HCT116 (cell line): Measurements from ENCODE around the gene TICAM2. TPM values are rescaled to one million over a fixed set of nuclear protein-coding genes. Genes with fewer than 3 reads are reported as not detected.

Experiments
- ATAC-seq: fragments of 200-7000 bp; cut with Tn5 transposase; 2 replicates; pipeline ENCODE4 v1.9.1; 2020; ENCODE audit warnings: mild to moderate bottlenecking, moderate library complexity
- BruUV-seq: library from RNA; stranded (reverse); fragments of 400-500 nt; replicated peaks from 2 replicates; lab custom pipeline; 2021; lab: Mats Ljungman, UMichigan
- CTCF ChIA-PET: fragments of 300-600 bp; sonication (Branson Sonifier 250); formaldehyde crosslinking; loops from one replicate; lab custom pipeline; 2021; ENCODE audit warnings: antibody characterized with exemption; lab: Charles Lee
- POLR2A ChIA-PET: fragments of 300-600, 350-600 bp; sonication (Branson Sonifier 250); formaldehyde crosslinking; loops from one replicate; lab custom pipeline; 2021; ENCODE audit warnings: antibody characterized with exemption; lab: Charles Lee
- RAD21 ChIA-PET, 2 experiments: fragments of 300-600 bp; sonication (Branson Sonifier 250); formaldehyde crosslinking; loops; one replicate each; lab custom pipeline; 2023; ENCODE audit warnings: low total read pairs in 2 of 2; ENCODE audit not compliant: uncharacterized antibody in 2 of 2, unreplicated experiment in 2 of 2, low non-redundant PET in 1 of 2; lab: Charles Lee
- DNase-seq: peaks from one replicate; pipeline ENCODE4 v3.0.0-alpha.2; 2010; ENCODE audit warnings: low read depth, low spot score
- H2AFZ ChIP-seq: fragments of 200-600 bp; shearing (Covaris generic), sonication (generic); 2 replicates; pipeline ENCODE4 v1.6.1; 2017; ENCODE audit warnings: low read depth, mixed run types, mixed read lengths, antibody characterized with exemption, low read length; ENCODE audit not compliant: poor library complexity, severe bottlenecking
- H3K27ac ChIP-seq: 2 replicates; pipeline ENCODE4 v1.5.1; 2012; ENCODE audit warnings: low read depth, low read length
- H3K27me3 ChIP-seq: fragments of 200-600 bp; sonication (generic); 2 replicates; pipeline ENCODE4 v1.6.1; 2016; ENCODE audit warnings: mixed run types, low read length, mixed read lengths; ENCODE audit not compliant: insufficient read depth
- H3K36me3 ChIP-seq, 2 experiments: fragments of 200-500 bp in 1 of 2; fragments of 200-600 bp in 1 of 2; sonication (Bioruptor generic) in 1 of 2; sonication (generic) in 1 of 2; 2 replicates each; pipeline versions ENCODE4 v1.5.1 to v1.6.1; 2014 to 2016; ENCODE audit warnings: low read length in 2 of 2, inconsistent platforms in 1 of 2, mixed read lengths in 1 of 2, mixed run types in 1 of 2; ENCODE audit not compliant: insufficient read depth in 2 of 2, control insufficient read depth in 1 of 2
- H3K4me1 ChIP-seq, 2 experiments: fragments of 200-600 bp in 1 of 2; sonication (generic) in 1 of 2; 2 replicates each; pipeline versions ENCODE4 v1.5.1 to v1.6.1; 2012 to 2017; ENCODE audit warnings: low read length in 2 of 2, inconsistent platforms in 1 of 2, mild to moderate bottlenecking in 1 of 2, mixed read lengths in 1 of 2, mixed run types in 1 of 2, moderate library complexity in 1 of 2; ENCODE audit not compliant: insufficient read depth in 2 of 2, control insufficient read depth in 1 of 2
- H3K4me2 ChIP-seq: fragments of 200-600 bp; sonication (generic); 2 replicates; pipeline ENCODE4 v1.6.1; 2017; ENCODE audit warnings: mixed run types, low read length, mixed read lengths
- H3K4me3 ChIP-seq, 2 experiments: fragments of 200-600 bp in 1 of 2; sonication (generic) in 1 of 2; replicated peaks in 1 of 2; 2 replicates each; pipeline ENCODE4 v1.5.1; 2011 to 2016; ENCODE audit warnings: low read length in 2 of 2, control low read depth in 1 of 2, low read depth in 1 of 2, mild to moderate bottlenecking in 1 of 2, mixed read lengths in 1 of 2, mixed run types in 1 of 2
- H3K79me2 ChIP-seq: fragments of 200-600 bp; sonication (generic); 2 replicates; pipeline ENCODE4 v1.6.1; 2017; ENCODE audit warnings: mild to moderate bottlenecking, mixed run types, low read length, moderate library complexity, mixed read lengths; ENCODE audit not compliant: insufficient read depth
- H3K9ac ChIP-seq: fragments of 200-600 bp; sonication (generic); 2 replicates; pipeline ENCODE4 v1.6.1; 2016; ENCODE audit warnings: low read length, mixed read lengths
- H3K9me2 ChIP-seq: fragments of 200-600 bp; sonication (generic), shearing (Covaris generic); 2 replicates; pipeline ENCODE4 v1.6.1; 2017; ENCODE audit warnings: mixed run types, mild to moderate bottlenecking, moderate library complexity; ENCODE audit not compliant: insufficient read depth
- H3K9me3 ChIP-seq, 2 experiments: fragments of 200-500 bp in 1 of 2; fragments of 200-600 bp in 1 of 2; sonication (Bioruptor generic) in 1 of 2; sonication (generic) in 1 of 2; 2 replicates each; pipeline ENCODE4 v1.6.1; 2014 to 2017; ENCODE audit warnings: low read length in 2 of 2, mixed read lengths in 2 of 2, inconsistent platforms in 1 of 2, low read depth in 1 of 2, mild to moderate bottlenecking in 1 of 2, mixed run types in 1 of 2, moderate library complexity in 1 of 2; ENCODE audit not compliant: control insufficient read depth in 1 of 2, insufficient read depth in 1 of 2
- H4K20me1 ChIP-seq: fragments of 200-600 bp; sonication (generic), shearing (Covaris generic); 2 replicates; pipeline ENCODE4 v1.6.1; 2017; ENCODE audit warnings: mixed run types, mild to moderate bottlenecking, moderate library complexity; ENCODE audit not compliant: insufficient read depth
- CBX3 ChIP-seq: IDR thresholded peaks from 2 replicates; pipeline ENCODE4 v1.6.1; 2012; ENCODE audit warnings: low read depth
- CEBPB ChIP-seq: IDR thresholded peaks from 2 replicates; pipeline ENCODE4 v1.6.1; 2012; ENCODE audit warnings: low read depth
- EGR1 ChIP-seq: IDR thresholded peaks from 2 replicates; pipeline ENCODE4 v1.6.1; 2012; ENCODE audit warnings: low read depth
- ELF1 ChIP-seq: IDR thresholded peaks from 2 replicates; pipeline ENCODE4 v1.6.1; 2012; ENCODE audit warnings: low read depth, borderline replicate concordance
- EZH2 ChIP-seq: fragments of 200-600 bp; sonication (generic); IDR thresholded peaks from 2 replicates; pipeline ENCODE4 v1.6.1; 2017; ENCODE audit warnings: antibody characterized with exemption, mixed run types
- JUND ChIP-seq: IDR thresholded peaks from 2 replicates; pipeline ENCODE4 v1.6.1; 2012
- POLR2A ChIP-seq: IDR thresholded peaks from 2 replicates; pipeline ENCODE4 v1.7.0; 2011; ENCODE audit warnings: borderline replicate concordance; ENCODE audit not compliant: insufficient read depth, insufficient read length; ENCODE audit errors: extremely low read depth
- RAD21 ChIP-seq: IDR thresholded peaks from 2 replicates; pipeline ENCODE4 v1.6.1; 2012; ENCODE audit warnings: low read depth, mild to moderate bottlenecking
- SIN3A ChIP-seq: IDR thresholded peaks from 2 replicates; pipeline ENCODE4 v1.6.1; 2012; ENCODE audit warnings: low read depth
- SP1 ChIP-seq: IDR thresholded peaks from 2 replicates; pipeline ENCODE4 v1.6.1; 2012; ENCODE audit warnings: low read depth
- SRF ChIP-seq: IDR thresholded peaks from 2 replicates; pipeline ENCODE4 v1.6.1; 2012; ENCODE audit warnings: low read depth
- TCF7L2 ChIP-seq: IDR thresholded peaks from 2 replicates; pipeline ENCODE4 v1.7.0; 2011; ENCODE audit warnings: borderline replicate concordance, inconsistent platforms; ENCODE audit not compliant: insufficient read depth, insufficient read length; ENCODE audit errors: extremely low read depth
- ZFX ChIP-seq: fragments of 450-650 bp; IDR thresholded peaks from 2 replicates; pipeline ENCODE4 v1.6.1; 2017
- ZNF274 ChIP-seq: fragments of 200-500 bp; sonication (Bioruptor generic); IDR thresholded peaks from 2 replicates; pipeline ENCODE4 v1.6.1; 2014; ENCODE audit warnings: mild to moderate bottlenecking, low read depth, low read length, inconsistent platforms
- intact Hi-C: fragments of 100-400 bp; cut with micrococcal nuclease; formaldehyde crosslinking; loops from 2 replicates; pipeline ENCODE4 v1.10.0; 2022
- total RNA-seq: library from RNA; stranded (reverse); gene quantifications from one replicate; pipeline ENCODE4 v1.2.1, GENCODE V29; 2021; ENCODE audit not compliant: unreplicated experiment
- TF ChIP-seq, protein P1 (sequence below): IDR thresholded peaks from 2 replicates; pipeline ENCODE4 v1.6.1; 2012
- TF ChIP-seq, protein P2 (sequence below): IDR thresholded peaks from 2 replicates; pipeline ENCODE4 v1.6.1; 2011; ENCODE audit warnings: mild to moderate bottlenecking, low read length, moderate library complexity; ENCODE audit not compliant: insufficient replicate concordance; ENCODE audit errors: extremely low read depth
- TF ChIP-seq, protein P3 (sequence below), 3 experiments: fragments of 200-600 bp in 1 of 3; sonication (generic) in 1 of 3; IDR thresholded peaks in 2 of 3; conservative IDR thresholded peaks in 1 of 3; 2 replicates each; pipeline ENCODE4 v1.5.1; 2012 to 2017; ENCODE audit warnings: low read depth in 2 of 3, low read length in 2 of 3, antibody characterized with exemption in 1 of 3, borderline replicate concordance in 1 of 3, control low read depth in 1 of 3, mild to moderate bottlenecking in 1 of 3, mixed read lengths in 1 of 3, mixed run types in 1 of 3, moderate library complexity in 1 of 3; ENCODE audit not compliant: insufficient read depth in 1 of 3

Gene TICAM2
- total RNA-seq, 1 experiment from 2014 or later, result 2.9 TPM

DNA sequence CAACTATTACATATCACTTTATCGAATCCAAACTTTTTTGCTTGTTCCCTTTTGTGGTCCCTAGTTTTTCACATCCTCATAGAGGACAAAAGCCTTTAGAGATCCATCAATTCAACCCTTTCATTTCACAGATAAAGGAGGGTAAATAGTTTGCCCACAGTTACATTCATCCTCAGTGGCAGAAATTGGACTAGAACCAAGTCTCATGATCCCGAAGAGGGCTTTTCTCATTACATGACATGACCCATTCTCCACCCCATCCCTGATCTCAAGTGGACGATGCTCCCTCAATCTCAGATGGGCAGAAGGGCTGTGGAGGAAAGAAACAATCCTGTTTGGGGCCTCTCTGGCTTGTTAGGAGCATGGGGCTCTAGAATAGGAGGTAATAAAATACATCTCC, 23.1 kb downstream of the TICAM2 start:
- no peak overlapping the region for H3K4me2 ChIP-seq
- peaks cover 6% of the 10 kb centered on the region; the same call in 1 of the 2 replicates for H3K79me2 ChIP-seq
- H3K9me3 ChIP-seq, result no peaks in the 10 kb centered on the region
- BruUV-seq, result no TSS peak
- ChIA-PET CTCF (no interaction called here), RAD21 (no interaction called here), POLR2A (no interaction called here)
- H3K4me3 ChIP-seq, result no peak overlapping the region
- no peak overlapping the region for H2AFZ ChIP-seq
- peaks cover 0 to 25% of the 10 kb centered on the region in 2 experiments; a peak in 3 of 4 replicates for H3K4me1 ChIP-seq
- H3K9me2 ChIP-seq, result no peaks in the 10 kb centered on the region
- intact Hi-C loops, result no loop called here
- H3K27me3 ChIP-seq, result no peaks in the 10 kb centered on the region
- no peak for ATAC-seq
- H3K27ac ChIP-seq, result no peak overlapping the region
- TF ChIP-seq, protein P1, sequence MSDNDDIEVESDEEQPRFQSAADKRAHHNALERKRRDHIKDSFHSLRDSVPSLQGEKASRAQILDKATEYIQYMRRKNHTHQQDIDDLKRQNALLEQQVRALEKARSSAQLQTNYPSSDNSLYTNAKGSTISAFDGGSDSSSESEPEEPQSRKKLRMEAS, result no peak
- TF ChIP-seq JUND, result no peak
- TF ChIP-seq TCF7L2, result no peak
- no peak for TF ChIP-seq EZH2
- no peak for TF ChIP-seq SP1
- TF ChIP-seq POLR2A, result no peak
- TF ChIP-seq ELF1, result no peak
- no peak for TF ChIP-seq CBX3
- TF ChIP-seq RAD21, result no peak
- no peak for TF ChIP-seq ZNF274
- no peak for TF ChIP-seq SRF
- no peak for TF ChIP-seq CEBPB
- DNase-seq, result no peak
- H3K36me3 ChIP-seq, result no peaks in the 10 kb centered on the region
- no peaks in the 10 kb centered on the region for H4K20me1 ChIP-seq
- no peak overlapping the region for H3K9ac ChIP-seq

DNA sequence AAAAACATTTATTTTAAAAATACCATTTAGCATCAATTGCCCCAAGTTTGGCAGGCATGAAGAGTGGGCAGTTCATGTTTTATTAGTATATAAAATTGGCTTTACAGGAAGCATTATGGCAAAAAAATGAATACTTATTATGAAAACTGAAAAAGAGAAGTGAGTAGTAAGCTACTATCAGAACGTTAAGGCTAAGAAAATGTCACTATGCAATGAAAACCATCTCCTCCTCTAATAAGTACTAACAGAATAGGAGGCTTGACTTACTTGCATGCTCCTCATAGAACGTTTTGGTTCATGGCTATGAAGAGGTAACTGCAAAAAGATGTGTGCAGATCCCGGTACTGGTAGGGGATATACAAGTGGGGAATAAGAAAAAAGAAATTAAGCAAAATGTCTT, 23.6 kb downstream of the TICAM2 start:
- Histone ChIP-seq H2AFZ (no peak overlapping the region), H3K27ac (no peak overlapping the region), H4K20me1 (no peaks in the 10 kb centered on the region), H3K9me3 (no peaks in the 10 kb centered on the region), H3K9ac (no peak overlapping the region), H3K79me2 (peaks cover 6% of the 10 kb centered on the region; the same call in 1 of the 2 replicates), H3K4me2 (no peak overlapping the region), H3K9me2 (no peaks in the 10 kb centered on the region), H3K27me3 (no peaks in the 10 kb centered on the region), H3K4me1 (peaks cover 0 to 28% of the 10 kb centered on the region in 2 experiments; a peak in 3 of 4 replicates), H3K36me3 (no peaks in the 10 kb centered on the region), H3K4me3 (no peak overlapping the region)
- intact Hi-C loops, result no loop called here
- RAD21 ChIA-PET, result no interaction called here
- POLR2A ChIA-PET, result no interaction called here
- no peak for ATAC-seq
- CTCF ChIA-PET, result no interaction called here
- DNase-seq, result no peak
- BruUV-seq, result no TSS peak
- TF ChIP-seq TCF7L2 (no peak), JUND (no peak), CBX3 (no peak), ZFX (no peak), SIN3A (no peak), CEBPB (no peak), POLR2A (no peak), EGR1 (no peak), ELF1 (no peak), RAD21 (no peak), ZNF274 (no peak)
- TF ChIP-seq, protein P2, sequence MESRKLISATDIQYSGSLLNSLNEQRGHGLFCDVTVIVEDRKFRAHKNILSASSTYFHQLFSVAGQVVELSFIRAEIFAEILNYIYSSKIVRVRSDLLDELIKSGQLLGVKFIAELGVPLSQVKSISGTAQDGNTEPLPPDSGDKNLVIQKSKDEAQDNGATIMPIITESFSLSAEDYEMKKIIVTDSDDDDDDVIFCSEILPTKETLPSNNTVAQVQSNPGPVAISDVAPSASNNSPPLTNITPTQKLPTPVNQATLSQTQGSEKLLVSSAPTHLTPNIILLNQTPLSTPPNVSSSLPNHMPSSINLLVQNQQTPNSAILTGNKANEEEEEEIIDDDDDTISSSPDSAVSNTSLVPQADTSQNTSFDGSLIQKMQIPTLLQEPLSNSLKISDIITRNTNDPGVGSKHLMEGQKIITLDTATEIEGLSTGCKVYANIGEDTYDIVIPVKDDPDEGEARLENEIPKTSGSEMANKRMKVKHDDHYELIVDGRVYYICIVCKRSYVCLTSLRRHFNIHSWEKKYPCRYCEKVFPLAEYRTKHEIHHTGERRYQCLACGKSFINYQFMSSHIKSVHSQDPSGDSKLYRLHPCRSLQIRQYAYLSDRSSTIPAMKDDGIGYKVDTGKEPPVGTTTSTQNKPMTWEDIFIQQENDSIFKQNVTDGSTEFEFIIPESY, result no peak
- TF ChIP-seq, protein P1, result no peak
- TF ChIP-seq, protein P3, sequence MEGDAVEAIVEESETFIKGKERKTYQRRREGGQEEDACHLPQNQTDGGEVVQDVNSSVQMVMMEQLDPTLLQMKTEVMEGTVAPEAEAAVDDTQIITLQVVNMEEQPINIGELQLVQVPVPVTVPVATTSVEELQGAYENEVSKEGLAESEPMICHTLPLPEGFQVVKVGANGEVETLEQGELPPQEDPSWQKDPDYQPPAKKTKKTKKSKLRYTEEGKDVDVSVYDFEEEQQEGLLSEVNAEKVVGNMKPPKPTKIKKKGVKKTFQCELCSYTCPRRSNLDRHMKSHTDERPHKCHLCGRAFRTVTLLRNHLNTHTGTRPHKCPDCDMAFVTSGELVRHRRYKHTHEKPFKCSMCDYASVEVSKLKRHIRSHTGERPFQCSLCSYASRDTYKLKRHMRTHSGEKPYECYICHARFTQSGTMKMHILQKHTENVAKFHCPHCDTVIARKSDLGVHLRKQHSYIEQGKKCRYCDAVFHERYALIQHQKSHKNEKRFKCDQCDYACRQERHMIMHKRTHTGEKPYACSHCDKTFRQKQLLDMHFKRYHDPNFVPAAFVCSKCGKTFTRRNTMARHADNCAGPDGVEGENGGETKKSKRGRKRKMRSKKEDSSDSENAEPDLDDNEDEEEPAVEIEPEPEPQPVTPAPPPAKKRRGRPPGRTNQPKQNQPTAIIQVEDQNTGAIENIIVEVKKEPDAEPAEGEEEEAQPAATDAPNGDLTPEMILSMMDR (IDR thresholded peaks at IDR 0.05 in 2 of 3, conservative IDR thresholded peaks at IDR 0.05 in 1 of 3; ENCODE audit: borderline replicate concordance in 1 of 3, insufficient read depth in 1 of 3, low read depth in 2 of 3, low read length in 2 of 3), result no peak
